ENCODE measurements around the gene FBN1. TPM values are rescaled to one million over a fixed set of nuclear protein-coding genes. Genes with fewer than 3 reads are reported as not detected.

Gene FBN1
- total RNA-seq, 6 experiments from 2014 or later: 1.7 to 12.0 (median 8.7) TPM

DNA sequence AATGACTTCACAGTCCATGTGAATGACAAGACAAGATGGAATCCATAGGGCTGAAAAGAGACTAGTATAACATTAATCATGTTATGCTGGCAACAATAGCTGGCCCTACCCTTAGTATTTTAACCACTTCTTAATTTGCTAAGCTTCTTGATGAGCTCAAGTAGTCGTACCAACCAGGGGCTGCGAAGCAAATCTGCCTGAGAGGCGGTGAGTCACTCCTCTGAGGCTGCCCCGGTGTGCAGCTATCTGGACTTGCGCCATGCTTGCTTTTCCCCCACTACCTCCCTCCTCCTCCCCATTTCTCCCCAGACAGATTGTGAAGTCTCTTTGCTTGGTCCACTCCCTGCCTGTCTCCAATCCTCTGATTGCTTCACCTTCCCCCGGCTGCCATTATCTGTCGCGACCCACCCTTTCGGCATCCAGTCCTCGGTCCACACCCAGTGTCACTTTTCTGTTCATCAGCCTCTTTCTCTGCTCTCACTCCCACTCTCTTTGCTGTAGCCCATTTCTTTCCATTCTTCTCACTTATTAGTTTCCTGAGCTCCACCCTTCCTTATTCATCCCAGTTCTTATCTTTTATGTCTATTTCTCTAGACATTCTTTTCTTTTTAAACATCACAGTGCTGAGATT is 271.6 kb downstream of the FBN1 start:
- Histone ChIP-seq H3K27ac (no peak overlapping the region), H3K9me3 (no peaks in the 10 kb centered on the region), H3K27me3 (no peaks in the 10 kb centered on the region), H3K4me1 (no peaks in the 10 kb centered on the region), H3K4me3 (no peak overlapping the region), H3K36me3 (no peaks in the 10 kb centered on the region)
- ATAC-seq (no peak), DNase-seq (no peak)
- TF ChIP-seq, protein P1, sequence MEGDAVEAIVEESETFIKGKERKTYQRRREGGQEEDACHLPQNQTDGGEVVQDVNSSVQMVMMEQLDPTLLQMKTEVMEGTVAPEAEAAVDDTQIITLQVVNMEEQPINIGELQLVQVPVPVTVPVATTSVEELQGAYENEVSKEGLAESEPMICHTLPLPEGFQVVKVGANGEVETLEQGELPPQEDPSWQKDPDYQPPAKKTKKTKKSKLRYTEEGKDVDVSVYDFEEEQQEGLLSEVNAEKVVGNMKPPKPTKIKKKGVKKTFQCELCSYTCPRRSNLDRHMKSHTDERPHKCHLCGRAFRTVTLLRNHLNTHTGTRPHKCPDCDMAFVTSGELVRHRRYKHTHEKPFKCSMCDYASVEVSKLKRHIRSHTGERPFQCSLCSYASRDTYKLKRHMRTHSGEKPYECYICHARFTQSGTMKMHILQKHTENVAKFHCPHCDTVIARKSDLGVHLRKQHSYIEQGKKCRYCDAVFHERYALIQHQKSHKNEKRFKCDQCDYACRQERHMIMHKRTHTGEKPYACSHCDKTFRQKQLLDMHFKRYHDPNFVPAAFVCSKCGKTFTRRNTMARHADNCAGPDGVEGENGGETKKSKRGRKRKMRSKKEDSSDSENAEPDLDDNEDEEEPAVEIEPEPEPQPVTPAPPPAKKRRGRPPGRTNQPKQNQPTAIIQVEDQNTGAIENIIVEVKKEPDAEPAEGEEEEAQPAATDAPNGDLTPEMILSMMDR (IDR thresholded peaks at IDR 0.05): no peak
- no peak for TF ChIP-seq POLR2A (IDR thresholded peaks at IDR 0.05)
- intact Hi-C loops (cut with DNase I): no loop called here
- WGBS (ENCODE audit: insufficient coverage, low coverage, low lambda C conversion rate, missing lambda C conversion rate): 68% methylated on average over 9 of the region's 10 CpGs

DNA sequence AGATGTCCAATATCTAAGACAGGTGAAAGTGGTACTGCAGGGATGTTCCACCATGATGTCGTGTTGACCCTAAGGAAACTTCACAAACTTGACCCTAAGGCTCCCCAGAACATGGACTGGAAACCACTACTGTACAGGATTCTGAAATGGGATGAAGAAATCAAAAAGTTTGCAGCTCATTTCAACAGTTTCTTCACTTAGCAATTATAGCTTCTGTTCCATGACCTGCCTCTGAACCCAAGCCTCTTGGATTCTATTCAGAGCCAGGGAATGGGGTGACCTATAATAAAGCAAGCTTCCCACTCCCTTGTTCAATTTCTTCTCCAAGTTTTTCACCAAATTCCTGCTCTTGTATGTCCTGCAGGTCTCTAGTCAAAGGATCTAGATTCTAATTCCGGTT is 273.5 kb downstream of the FBN1 start:
- H3K27ac ChIP-seq: no peak overlapping the region
- no peaks in the 10 kb centered on the region for H3K36me3 ChIP-seq
- no peaks in the 10 kb centered on the region for H3K9me3 ChIP-seq
- no peak for ATAC-seq
- TF ChIP-seq, protein P1 (IDR thresholded peaks at IDR 0.05): no peak
- no peak for TF ChIP-seq POLR2A (IDR thresholded peaks at IDR 0.05)
- H3K4me3 ChIP-seq: no peak overlapping the region
- H3K27me3 ChIP-seq: no peaks in the 10 kb centered on the region
- no peaks in the 10 kb centered on the region for H3K4me1 ChIP-seq
- WGBS (ENCODE audit: insufficient coverage, low coverage, low lambda C conversion rate, missing lambda C conversion rate): 62% methylated on average over 2 of the region's 2 CpGs
- no peak for DNase-seq
- intact Hi-C loops (cut with DNase I): no loop called here

DNA sequence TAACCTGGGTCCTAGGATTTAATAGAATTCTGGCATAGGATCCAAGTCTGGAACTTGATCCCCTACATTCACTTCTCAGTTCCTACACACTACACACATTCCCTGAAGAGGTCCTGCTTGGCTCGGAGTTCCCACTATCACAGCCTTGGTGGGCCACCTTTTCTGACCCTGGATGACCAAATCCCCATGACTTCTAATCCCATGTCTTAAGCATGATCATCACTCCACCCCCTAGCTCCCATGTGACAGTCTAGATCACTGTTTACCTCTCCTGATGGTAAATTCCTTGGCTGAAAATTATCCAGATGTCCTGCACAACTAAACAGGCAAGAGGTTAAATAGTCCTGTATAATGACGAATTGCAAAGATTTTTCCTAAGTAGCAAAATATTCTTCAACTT is 274.0 kb downstream of the FBN1 start:
- no peaks in the 10 kb centered on the region for H3K4me1 ChIP-seq
- intact Hi-C loops (cut with DNase I): no loop called here
- no peaks in the 10 kb centered on the region for H3K9me3 ChIP-seq
- no peak overlapping the region for H3K4me3 ChIP-seq
- H3K27me3 ChIP-seq: no peaks in the 10 kb centered on the region
- ATAC-seq (no peak), DNase-seq (no peak)
- no peak for TF ChIP-seq POLR2A (IDR thresholded peaks at IDR 0.05)
- TF ChIP-seq, protein P1 (IDR thresholded peaks at IDR 0.05): no peak
- no peaks in the 10 kb centered on the region for H3K36me3 ChIP-seq
- WGBS (ENCODE audit: insufficient coverage, low coverage, low lambda C conversion rate, missing lambda C conversion rate): 21% methylated on average over 2 of the region's 2 CpGs
- no peak overlapping the region for H3K27ac ChIP-seq

DNA sequence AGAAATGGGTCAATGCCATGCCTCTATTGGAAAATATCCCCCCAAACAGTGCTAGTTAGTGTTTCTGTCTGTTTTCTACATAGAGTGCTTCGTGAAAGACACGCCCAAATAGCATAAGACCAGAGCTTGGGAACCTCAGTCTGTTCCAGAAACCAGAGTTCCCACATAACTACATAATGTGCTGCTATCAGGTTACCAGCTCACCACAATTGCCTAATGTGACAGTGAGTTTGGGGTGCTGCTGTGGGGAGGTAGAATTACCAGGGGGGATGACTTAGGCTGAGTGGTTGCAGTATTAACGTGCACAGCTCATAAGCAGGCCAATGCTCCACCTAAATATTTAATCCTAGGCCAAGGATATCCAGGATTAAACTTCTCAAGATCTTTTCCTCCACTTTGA is 275.0 kb downstream of the FBN1 start:
- DNase-seq: no peak
- intact Hi-C loops (cut with DNase I): no loop called here
- no peak for ATAC-seq
- Histone ChIP-seq H3K9me3 (no peaks in the 10 kb centered on the region), H3K36me3 (no peaks in the 10 kb centered on the region), H3K4me3 (no peak overlapping the region), H3K4me1 (no peaks in the 10 kb centered on the region), H3K27me3 (no peaks in the 10 kb centered on the region), H3K27ac (no peak overlapping the region)
- WGBS (ENCODE audit: insufficient coverage, low coverage, low lambda C conversion rate, missing lambda C conversion rate): 71% methylated on average over 3 of the region's 3 CpGs
- TF ChIP-seq, protein P1 (IDR thresholded peaks at IDR 0.05): no peak
- no peak for TF ChIP-seq POLR2A (IDR thresholded peaks at IDR 0.05)

DNA sequence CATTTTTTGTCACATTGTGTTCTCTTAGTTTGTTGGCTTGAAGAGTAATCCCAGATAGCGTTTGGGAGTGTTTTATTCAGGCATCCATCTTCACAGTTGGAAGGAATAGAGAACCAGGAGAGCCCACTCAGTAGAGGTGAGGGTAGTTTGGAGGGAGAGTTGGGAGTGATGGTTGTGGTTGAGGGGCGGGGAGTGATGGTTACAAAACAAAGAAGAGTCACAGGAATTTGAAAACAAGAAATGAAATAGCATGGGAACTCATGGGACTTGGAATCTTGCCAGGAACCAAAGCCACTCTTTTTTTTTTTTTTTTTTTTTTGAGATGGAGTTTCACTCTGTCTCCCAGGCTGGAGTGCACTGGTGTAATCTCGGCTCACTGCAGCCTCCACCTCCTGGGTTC is 278.0 kb downstream of the FBN1 start:
- intact Hi-C loops (cut with DNase I): no loop called here
- TF ChIP-seq, protein P1 (IDR thresholded peaks at IDR 0.05): no peak
- no peak for TF ChIP-seq POLR2A (IDR thresholded peaks at IDR 0.05)
- Histone ChIP-seq H3K4me3 (no peak overlapping the region), H3K4me1 (no peaks in the 10 kb centered on the region), H3K27me3 (no peaks in the 10 kb centered on the region), H3K36me3 (no peaks in the 10 kb centered on the region), H3K9me3 (no peaks in the 10 kb centered on the region), H3K27ac (no peak overlapping the region)
- DNase-seq (no peak), ATAC-seq (no peak)
- WGBS (ENCODE audit: insufficient coverage, low coverage, low lambda C conversion rate, missing lambda C conversion rate): 45% methylated on average over 2 of the region's 3 CpGs
